Fibroblast of lung (primary cell): ENCODE results near the gene KRTAP2-3.
"Not testable (repeated sequence)": the region's sequence is repeated elsewhere in the genome, so short reads cannot be mapped to it uniquely, and the experiment has no call there.

Source experiments
- CTCF ChIP-seq, 2 donors: IDR thresholded peaks in 1 of 2; conservative IDR thresholded peaks in 1 of 2; 1 replicate in 1 of 2; 2 replicates in 1 of 2; pipeline ENCODE4 v1.5.1; 2011 to 2012; ENCODE audit warnings: low read length in 2 of 2, control low read depth in 1 of 2, inconsistent platforms in 1 of 2, low read depth in 1 of 2, mild to moderate bottlenecking in 1 of 2
- EZH2 ChIP-seq: IDR thresholded peaks from 2 replicates; pipeline ENCODE4 v1.5.1; 2012; ENCODE audit warnings: low read length, control low read depth, mild to moderate bottlenecking; ENCODE audit errors: missing control alignments

- not testable (repeated sequence) for TF ChIP-seq CTCF (conservative IDR thresholded peaks at IDR 0.05 in 1 of 2, IDR thresholded peaks at IDR 0.05 in 1 of 2; ENCODE audit: low read depth in 1 of 2, low read length in 2 of 2); EZH2
Measured at GRCh38 chr17:41083427-41083826, 23.5 kb upstream of the KRTAP2-3 start.
